ENCODE measurements around the gene TTC29. TPM values are rescaled to one million over a fixed set of nuclear protein-coding genes. Genes with fewer than 3 reads are reported as not detected.

TTC29 gene
- polyA plus RNA-seq, 1 donor (not counting 4 experiments of a cell fraction or from before 2014, with no cell fraction given) = not detected

DNA sequence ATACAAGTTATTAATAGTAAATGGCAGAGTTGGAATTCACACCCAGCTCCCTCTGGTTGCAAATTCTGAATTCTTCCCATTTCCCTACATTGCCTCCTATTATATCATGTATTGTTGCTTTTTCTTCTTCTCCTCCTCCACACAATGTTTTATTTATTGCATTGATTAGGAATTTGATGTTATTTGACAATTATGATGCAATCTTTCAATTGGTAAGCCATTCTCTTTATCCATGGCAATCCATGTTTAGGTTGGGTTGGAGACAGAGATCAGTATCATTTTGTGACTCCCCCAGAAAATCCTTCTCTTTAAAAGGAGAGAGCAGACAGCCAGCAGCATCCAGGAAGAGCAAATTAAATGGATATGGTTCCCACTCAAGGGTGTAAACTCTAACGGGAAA is 30.5 kb downstream of the TTC29 start:
- no peak overlapping the region for H3K9ac ChIP-seq (ENCODE audit: control insufficient read depth, extremely low read depth, insufficient read depth, low read length)
- no peak for FAIRE-seq
- dilution Hi-C loops (cut with MboI; ENCODE audit: extremely low pct_ligation_motif_present, low sequenced_read_pairs) = no loop called here
- no peaks in the 10 kb centered on the region for H3K79me2 ChIP-seq (ENCODE audit: control insufficient read depth, insufficient read depth, low read length)
- H3K4me3 ChIP-seq (ENCODE audit: control insufficient read depth in 2 of 3, extremely low read depth in 1 of 3, insufficient read depth in 2 of 3, low read depth in 1 of 3, low read length in 3 of 3) = no peak overlapping the region
- H2AFZ ChIP-seq (ENCODE audit: control insufficient read depth, low read length) = no peak overlapping the region
- H4K20me1 ChIP-seq (ENCODE audit: control insufficient read depth, extremely low read depth, insufficient read depth, low read length) = no peaks in the 10 kb centered on the region
- no peaks in the 10 kb centered on the region for H3K36me3 ChIP-seq (ENCODE audit: control insufficient read depth in 2 of 2, extremely low read depth in 1 of 2, insufficient read depth in 2 of 2, low read length in 2 of 2)
- no peaks in the 10 kb centered on the region for H3K9me3 ChIP-seq (ENCODE audit: control insufficient read depth, low read depth, low read length)
- H3K4me2 ChIP-seq (ENCODE audit: control insufficient read depth, extremely low read depth, insufficient read depth, low read depth, low read length) = no peak overlapping the region
- H3K27ac ChIP-seq (ENCODE audit: control insufficient read depth, insufficient read depth, low read length) = no peak overlapping the region
- TF ChIP-seq EZH2 (IDR thresholded peaks at IDR 0.05; ENCODE audit: low read length) = no peak
- TF ChIP-seq CTCF (optimal IDR thresholded peaks at IDR 0.05 in 1 of 3, IDR thresholded peaks at IDR 0.05 in 1 of 3, conservative IDR thresholded peaks at IDR 0.05 in 1 of 3; ENCODE audit: extremely low read depth in 1 of 3, insufficient read depth in 2 of 3, low read length in 3 of 3) = no peak
- H3K9me1 ChIP-seq (ENCODE audit: control insufficient read depth, extremely low read depth, insufficient read depth, low read length) = no peaks in the 10 kb centered on the region
- no peaks in the 10 kb centered on the region for H3K4me1 ChIP-seq (ENCODE audit: control insufficient read depth, extremely low read depth, insufficient read depth, low read length)
- H3K27me3 ChIP-seq (ENCODE audit: control insufficient read depth, extremely low read depth, insufficient read depth, low read length) = peaks cover 8% of the 10 kb centered on the region
- DNase-seq (ENCODE audit: low read depth, low spot score) = no peak

GRCh38 chr4:146900295-146900694 is 45.4 kb downstream of the TTC29 start:
- Histone ChIP-seq H3K9ac (ENCODE audit: control insufficient read depth, extremely low read depth, insufficient read depth, low read length) (no peak overlapping the region), H3K9me3 (ENCODE audit: control insufficient read depth, low read depth, low read length) (no peaks in the 10 kb centered on the region), H3K9me1 (ENCODE audit: control insufficient read depth, extremely low read depth, insufficient read depth, low read length) (no peaks in the 10 kb centered on the region), H3K4me2 (ENCODE audit: control insufficient read depth, extremely low read depth, insufficient read depth, low read depth, low read length) (no peak overlapping the region), H3K4me3 (ENCODE audit: control insufficient read depth in 2 of 3, extremely low read depth in 1 of 3, insufficient read depth in 2 of 3, low read depth in 1 of 3, low read length in 3 of 3) (no peak overlapping the region), H3K4me1 (ENCODE audit: control insufficient read depth, extremely low read depth, insufficient read depth, low read length) (no peaks in the 10 kb centered on the region), H3K27me3 (ENCODE audit: control insufficient read depth, extremely low read depth, insufficient read depth, low read length) (no peaks in the 10 kb centered on the region), H3K79me2 (ENCODE audit: control insufficient read depth, insufficient read depth, low read length) (no peaks in the 10 kb centered on the region), H3K36me3 (ENCODE audit: control insufficient read depth in 2 of 2, extremely low read depth in 1 of 2, insufficient read depth in 2 of 2, low read length in 2 of 2) (no peaks in the 10 kb centered on the region), H2AFZ (ENCODE audit: control insufficient read depth, low read length) (no peak overlapping the region), H4K20me1 (ENCODE audit: control insufficient read depth, extremely low read depth, insufficient read depth, low read length) (no peaks in the 10 kb centered on the region), H3K27ac (ENCODE audit: control insufficient read depth, insufficient read depth, low read length) (no peak overlapping the region)
- TF ChIP-seq EZH2 (IDR thresholded peaks at IDR 0.05; ENCODE audit: low read length) (no peak), CTCF (optimal IDR thresholded peaks at IDR 0.05 in 1 of 3, IDR thresholded peaks at IDR 0.05 in 1 of 3, conservative IDR thresholded peaks at IDR 0.05 in 1 of 3; ENCODE audit: extremely low read depth in 1 of 3, insufficient read depth in 2 of 3, low read length in 3 of 3) (no peak)
- FAIRE-seq = no peak
- dilution Hi-C loops (cut with MboI; ENCODE audit: extremely low pct_ligation_motif_present, low sequenced_read_pairs) = no loop called here
- DNase-seq (ENCODE audit: low read depth, low spot score) = no peak
